Measurements from ENCODE around the gene TMEM192.

GRCh38 chr4:165096776-165097175 is 15.9 kb downstream of the TMEM192 start:
- peak; percentile 60 for TF ChIP-seq CTCF (conservative IDR thresholded peaks at IDR 0.05; ENCODE audit: low read depth, low read length)
- peak; percentile 33; the same call in 1 of the 2 replicates for TF ChIP-seq SMC3 (IDR thresholded peaks at IDR 0.05; ENCODE audit: low read depth, low read length)
- no peak for TF ChIP-seq MXI1 (IDR thresholded peaks at IDR 0.05; ENCODE audit: borderline replicate concordance, low read depth, low read length)
- no peak for TF ChIP-seq BHLHE40 (IDR thresholded peaks at IDR 0.05; ENCODE audit: low read depth, low read length)

Measured in IMR-90 (cell line).